Esophagus muscularis mucosa (tissue), 4 donors: ENCODE measurements around the gene ZNF268. TPM values are rescaled to one million over a fixed set of nuclear protein-coding genes. Genes with fewer than 3 reads are reported as not detected.

Experiments
- DNase-seq: peaks from one replicate; pipeline ENCODE4 v3.0.0-alpha.2; 2017; ENCODE audit errors: extremely low spot score
- H3K27ac ChIP-seq, 4 donors: fragments of 200-600 bp; sonication (generic); replicated peaks in 1 of 4; 1 replicate in 3 of 4; 2 replicates in 1 of 4; pipeline ENCODE4 v1.5.1; 2016 to 2019; ENCODE audit warnings: mild to moderate bottlenecking in 1 of 4
- H3K27me3 ChIP-seq, 4 donors: fragments of 200-600 bp; sonication (generic); one replicate each; pipeline versions ENCODE4 v1.5.1 to v1.6.0; 2016 to 2019
- H3K36me3 ChIP-seq, 4 donors: fragments of 200-600 bp; sonication (generic); one replicate each; pipeline ENCODE4 v1.5.1; 2016 to 2019
- H3K4me1 ChIP-seq, 4 donors: fragments of 200-600 bp; sonication (generic); one replicate each; pipeline ENCODE4 v1.5.1; 2016 to 2019
- H3K4me3 ChIP-seq, 4 donors: fragments of 200-600 bp; sonication (generic); 1 replicate in 2 of 4; 2 replicates in 2 of 4; pipeline ENCODE4 v1.5.1; 2016 to 2019; ENCODE audit warnings: mild to moderate bottlenecking in 4 of 4, moderate library complexity in 1 of 4
- H3K9me3 ChIP-seq, 4 donors: fragments of 200-600 bp; sonication (generic); 1 replicate in 3 of 4; 2 replicates in 1 of 4; pipeline ENCODE4 v1.5.1; 2016 to 2019
- CTCF ChIP-seq, 3 experiments: fragments of 200-600 bp in 2 of 3; fragments of 450-650 bp in 1 of 3; sonication (generic) in 2 of 3; IDR thresholded peaks; one replicate each; pipeline ENCODE4 v1.5.1; 2017 to 2019; ENCODE audit warnings: antibody characterized with exemption in 3 of 3, mild to moderate bottlenecking in 2 of 3, moderate library complexity in 1 of 3
- EP300 ChIP-seq: sonication (generic); formaldehyde crosslinking; IDR thresholded peaks from one replicate; pipeline ENCODE4 v1.6.1; 2017; ENCODE audit warnings: antibody characterized with exemption
- POLR2A ChIP-seq: fragments of 450-650 bp; IDR thresholded peaks from one replicate; pipeline ENCODE4 v1.6.1; 2017; ENCODE audit warnings: antibody characterized with exemption, moderate library complexity, mild to moderate bottlenecking, low read depth
- POLR2AphosphoS5 ChIP-seq, 2 donors: sonication (generic); formaldehyde crosslinking; IDR thresholded peaks; one replicate each; pipeline ENCODE4 v1.6.1; 2017; ENCODE audit warnings: antibody characterized with exemption in 2 of 2
- WGBS: methylation state at CpG from one replicate; pipeline ENCODE4 v1.1.5; 2018; 5-methylcytosine and 5-hydroxymethylcytosine counted together
- intact Hi-C: fragments of 100-400 bp; cut with DNase I; formaldehyde crosslinking; loops from one replicate; pipeline ENCODE4 v1.15.1; 2023
- total RNA-seq, 4 donors: library from RNA; depleted of rRNA; stranded (reverse); fragments of >200 nt; gene quantifications; one replicate each; pipeline versions ENCODE4 v1.1.0 to v1.2.1, GENCODE V29; 2016

Gene ZNF268
- total RNA-seq, 4 donors from 2014 or later = 14.1 to 37.2 (median 26.8) TPM

GRCh38 chr12:133165776-133166175 lies 15.5 kb upstream of the ZNF268 start:
- intact Hi-C loops = no loop called here
- Histone ChIP-seq H3K4me3 (no peak overlapping the region), H3K36me3 (no peaks in the 10 kb centered on the region), H3K9me3 (peaks cover 0 to 84% (median 76%) of the 10 kb centered on the region in 4 donors), H3K4me1 (no peaks in the 10 kb centered on the region), H3K27ac (no peak overlapping the region), H3K27me3 (no peaks in the 10 kb centered on the region)
- TF ChIP-seq CTCF (IDR thresholded peaks at IDR 0.05) (no peak), POLR2A (no peak), EP300 (no peak), POLR2AphosphoS5 (IDR thresholded peaks at IDR 0.05) (no peak)
- 84% methylated on average over 3 of the region's 3 CpGs for WGBS
- DNase-seq = no peak

- WGBS = 56% methylated on average over 1 of the region's 1 CpG
- TF ChIP-seq POLR2A (no peak), POLR2AphosphoS5 (IDR thresholded peaks at IDR 0.05) (no peak), CTCF (IDR thresholded peaks at IDR 0.05) (no peak), EP300 (no peak)
- Histone ChIP-seq H3K4me1 (no peaks in the 10 kb centered on the region), H3K9me3 (peaks cover 0 to 72% (median 35%) of the 10 kb centered on the region in 4 donors), H3K36me3 (no peaks in the 10 kb centered on the region), H3K4me3 (no peak overlapping the region), H3K27ac (no peak overlapping the region), H3K27me3 (no peaks in the 10 kb centered on the region)
- no peak for DNase-seq
- intact Hi-C loops = no loop called here
Observed at GRCh38 chr12:133172491-133172890, 8.8 kb upstream of the ZNF268 start.

GRCh38 chr12:133174901-133175300 lies 6.4 kb upstream of the ZNF268 start:
- TF ChIP-seq EP300 = no peak
- no peak for TF ChIP-seq CTCF (IDR thresholded peaks at IDR 0.05)
- no peak for TF ChIP-seq POLR2AphosphoS5 (IDR thresholded peaks at IDR 0.05)
- TF ChIP-seq POLR2A = no peak
- no peak overlapping the region for H3K4me3 ChIP-seq
- WGBS = 64% methylated on average over 1 of the region's 1 CpG
- H3K27me3 ChIP-seq = no peaks in the 10 kb centered on the region
- no peaks in the 10 kb centered on the region for H3K4me1 ChIP-seq
- no peak overlapping the region for H3K27ac ChIP-seq
- intact Hi-C loops = no loop called here
- H3K9me3 ChIP-seq = peaks cover 0 to 67% (median 28%) of the 10 kb centered on the region in 4 donors
- no peak for DNase-seq
- no peaks in the 10 kb centered on the region for H3K36me3 ChIP-seq

- Histone ChIP-seq H3K4me1 (peaks cover 11 to 14% (median 14%) of the 10 kb centered on the region in 4 donors), H3K36me3 (peaks cover 11 to 30% (median 28%) of the 10 kb centered on the region in 4 donors), H3K27ac (peak overlapping the region in 1 of 4 donors; percentile 83), H3K4me3 (peak overlapping the region in 3 of 4 donors; percentile 87 to 96 (median 92)), H3K9me3 (peaks cover 0 to 53% (median 18%) of the 10 kb centered on the region in 4 donors), H3K27me3 (no peaks in the 10 kb centered on the region)
- DNase-seq = no peak
- no peak for TF ChIP-seq EP300
- no peak for TF ChIP-seq POLR2AphosphoS5 (IDR thresholded peaks at IDR 0.05)
- TF ChIP-seq POLR2A = no peak
- no peak for TF ChIP-seq CTCF (IDR thresholded peaks at IDR 0.05)
- WGBS = 94% methylated on average over 8 of the region's 8 CpGs
- intact Hi-C loops = no loop called here
Observed at GRCh38 chr12:133180669-133181068, 626 bp upstream of the ZNF268 start.

DNA sequence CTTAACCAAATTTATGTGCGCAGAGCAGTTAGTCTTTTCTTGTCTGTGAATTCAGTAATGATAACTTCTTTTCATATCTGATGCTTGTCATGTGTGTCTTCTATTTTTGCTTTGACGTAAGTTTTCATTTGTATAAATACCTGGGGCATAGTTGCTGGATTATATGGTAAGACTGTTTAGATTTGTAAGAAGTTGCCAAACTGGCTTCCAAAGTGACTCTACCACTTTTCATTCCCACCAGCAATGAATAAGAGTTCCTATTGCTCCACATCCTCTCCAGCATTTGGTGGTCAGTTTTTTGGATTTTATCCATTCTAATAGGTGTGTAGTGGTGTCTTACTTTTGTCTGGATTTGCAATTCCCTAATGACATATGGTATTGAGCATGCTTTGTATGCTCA lies 8.9 kb downstream of the ZNF268 start:
- Histone ChIP-seq H3K4me1 (no peaks in the 10 kb centered on the region), H3K36me3 (peaks cover 94 to 100% (median 99%) of the 10 kb centered on the region in 4 donors), H3K9me3 (peaks cover 12 to 100% (median 95%) of the 10 kb centered on the region in 4 donors), H3K4me3 (no peak overlapping the region), H3K27ac (no peak overlapping the region), H3K27me3 (no peaks in the 10 kb centered on the region)
- intact Hi-C loops = no loop called here
- no peak for DNase-seq
- WGBS = 100% methylated on average over 2 of the region's 2 CpGs
- TF ChIP-seq POLR2A (no peak), EP300 (no peak), CTCF (IDR thresholded peaks at IDR 0.05) (no peak), POLR2AphosphoS5 (IDR thresholded peaks at IDR 0.05) (no peak)
